ENCODE measurements around the gene ARHGEF7.

ARHGEF7 gene

DNA sequence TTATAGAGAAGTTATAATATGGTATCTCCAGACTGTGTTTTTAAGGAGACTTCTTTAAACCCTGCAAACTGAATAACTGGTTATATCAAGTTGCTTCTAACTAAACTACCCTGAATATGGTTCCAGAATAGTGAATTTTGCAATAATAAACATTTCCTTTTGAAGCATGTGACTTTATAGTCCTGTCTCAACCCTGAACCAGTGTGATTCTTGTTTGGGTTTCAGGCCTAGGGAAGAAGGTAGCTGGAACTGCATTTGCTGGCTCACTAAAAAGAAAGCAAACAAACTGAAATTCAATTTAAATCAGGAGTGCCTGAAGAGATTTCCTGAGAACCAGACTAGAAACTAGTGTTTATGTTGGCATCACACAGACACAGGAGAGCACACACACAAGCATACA is 4.9 kb downstream of the ARHGEF7 start:
- no peak for TF ChIP-seq Cebpa-rat (IDR thresholded peaks at IDR 0.05)
- peaks cover 17% of the 10 kb centered on the region for H4K20me1 ChIP-seq
- H3K9me3 ChIP-seq, result no peaks in the 10 kb centered on the region
- no peak overlapping the region for H3K4me3 ChIP-seq
- H3K27me3 ChIP-seq, result peaks cover 44% of the 10 kb centered on the region
- no peak overlapping the region for H3K9ac ChIP-seq
- no peak overlapping the region for H3K27ac ChIP-seq
- H3K4me2 ChIP-seq, result no peak overlapping the region
- H3K4me1 ChIP-seq, result peaks cover 9% of the 10 kb centered on the region; the same call in 1 of the 2 replicates
- H3K36me3 ChIP-seq, result no peaks in the 10 kb centered on the region

DNA sequence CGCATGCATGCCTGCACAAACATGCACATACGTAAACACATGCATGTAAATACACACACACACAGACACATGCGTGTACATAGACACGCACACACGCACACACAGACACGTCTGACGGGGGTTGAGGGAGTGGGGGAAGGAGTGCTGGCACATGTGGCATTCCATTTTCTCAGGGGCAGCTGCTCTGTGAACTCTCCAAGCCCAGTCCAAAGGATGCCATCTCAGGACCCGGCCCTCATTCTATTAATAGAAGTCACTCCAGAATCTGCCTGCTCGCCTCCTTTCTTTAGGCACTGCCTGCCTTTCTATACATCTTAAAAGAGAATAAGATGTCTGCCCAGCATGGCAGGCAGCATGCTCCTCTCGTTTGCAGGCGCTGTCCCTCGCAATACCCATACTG is 5.3 kb downstream of the ARHGEF7 start:
- no peak overlapping the region for H3K4me2 ChIP-seq
- H3K4me1 ChIP-seq, result peaks cover 5% of the 10 kb centered on the region; the same call in 1 of the 2 replicates
- no peak overlapping the region for H3K27ac ChIP-seq
- peaks cover 39% of the 10 kb centered on the region for H3K27me3 ChIP-seq
- H4K20me1 ChIP-seq, result peaks cover 13% of the 10 kb centered on the region
- TF ChIP-seq Cebpa-rat (IDR thresholded peaks at IDR 0.05), result no peak
- no peak overlapping the region for H3K4me3 ChIP-seq
- H3K9ac ChIP-seq, result no peak overlapping the region
- H3K36me3 ChIP-seq, result no peaks in the 10 kb centered on the region
- H3K9me3 ChIP-seq, result no peaks in the 10 kb centered on the region

DNA sequence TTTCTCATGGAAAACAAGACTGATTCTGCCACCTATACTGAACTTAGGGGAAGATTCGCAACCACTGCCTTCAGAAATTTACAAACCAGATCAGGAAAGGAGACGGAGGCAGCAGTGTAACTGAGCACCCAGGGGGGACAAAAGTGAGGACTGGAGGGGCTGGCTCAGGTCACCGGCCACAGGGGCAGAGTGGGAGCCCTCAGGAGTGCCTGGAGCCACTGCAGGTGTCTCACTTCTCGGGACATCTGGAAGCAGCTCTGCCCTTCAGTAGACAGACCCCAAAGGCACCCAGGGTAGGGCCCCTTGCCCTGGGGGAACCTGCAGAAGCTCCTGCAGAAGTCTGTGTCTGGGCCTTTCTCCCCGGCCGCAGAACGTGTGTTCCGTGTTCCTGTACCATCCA is 5.8 kb downstream of the ARHGEF7 start:
- H3K9ac ChIP-seq, result no peak overlapping the region
- H3K4me3 ChIP-seq, result no peak overlapping the region
- H3K4me2 ChIP-seq, result no peak overlapping the region
- H3K27ac ChIP-seq, result no peak overlapping the region
- H3K9me3 ChIP-seq, result no peaks in the 10 kb centered on the region
- H3K36me3 ChIP-seq, result no peaks in the 10 kb centered on the region
- TF ChIP-seq Cebpa-rat (IDR thresholded peaks at IDR 0.05), result no peak
- peaks cover 10% of the 10 kb centered on the region for H4K20me1 ChIP-seq
- H3K27me3 ChIP-seq, result peaks cover 34% of the 10 kb centered on the region
- H3K4me1 ChIP-seq, result peaks cover 2% of the 10 kb centered on the region; the same call in 1 of the 2 replicates

DNA sequence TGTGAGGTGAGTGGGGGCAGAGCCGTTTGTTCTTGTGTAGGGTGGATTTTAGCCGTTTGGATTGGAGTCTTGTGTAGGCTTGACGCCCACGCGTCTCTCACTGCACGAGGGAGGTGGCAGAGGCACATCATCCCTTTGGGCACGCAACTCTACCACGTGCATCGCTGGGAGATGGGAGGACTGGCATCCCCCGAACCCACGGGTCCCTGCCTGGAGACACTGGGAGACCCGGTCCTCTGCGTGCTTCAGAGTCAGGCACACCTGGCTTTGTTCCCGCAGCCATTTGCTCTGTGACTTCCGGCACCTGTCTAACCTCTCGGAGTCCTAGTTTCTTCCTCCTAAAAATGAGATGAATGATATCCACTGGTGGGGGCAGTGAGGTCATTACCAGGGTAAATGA is 6.4 kb downstream of the ARHGEF7 start:
- Histone ChIP-seq H3K4me2 (no peak overlapping the region), H4K20me1 (peaks cover 6% of the 10 kb centered on the region; the same call in 1 of the 2 replicates), H3K27me3 (peaks cover 28% of the 10 kb centered on the region), H3K9me3 (no peaks in the 10 kb centered on the region), H3K27ac (no peak overlapping the region), H3K36me3 (no peaks in the 10 kb centered on the region), H3K4me1 (no peaks in the 10 kb centered on the region), H3K4me3 (no peak overlapping the region), H3K9ac (no peak overlapping the region)
- TF ChIP-seq Cebpa-rat (IDR thresholded peaks at IDR 0.05), result no peak

DNA sequence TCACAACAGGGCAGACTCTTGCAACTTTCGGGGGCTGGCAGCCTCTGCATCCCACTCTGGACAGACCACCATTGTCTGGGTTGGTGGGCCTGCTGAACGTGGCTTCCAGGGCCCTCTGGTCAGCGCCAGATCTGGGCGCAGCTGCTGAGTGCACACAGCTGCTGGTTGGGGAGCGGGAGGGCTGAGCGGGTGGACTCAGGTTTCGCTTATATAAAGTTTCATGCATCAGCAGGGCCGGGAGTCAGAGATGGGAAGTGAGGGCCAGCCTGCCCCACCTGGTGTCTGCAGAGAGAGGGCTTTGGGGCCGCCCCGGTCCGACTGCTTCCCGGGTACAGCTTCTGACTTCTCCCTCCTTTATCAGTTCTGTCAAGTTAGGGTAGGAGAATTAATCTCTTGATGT is 6.9 kb downstream of the ARHGEF7 start:
- TF ChIP-seq Cebpa-rat (IDR thresholded peaks at IDR 0.05), result no peak
- Histone ChIP-seq H3K9me3 (no peaks in the 10 kb centered on the region), H3K27me3 (peaks cover 23% of the 10 kb centered on the region), H3K4me1 (no peaks in the 10 kb centered on the region), H3K9ac (no peak overlapping the region), H3K4me3 (no peak overlapping the region), H3K36me3 (no peaks in the 10 kb centered on the region), H3K27ac (no peak overlapping the region), H4K20me1 (peaks cover 6% of the 10 kb centered on the region; the same call in 1 of the 2 replicates), H3K4me2 (no peak overlapping the region)

DNA sequence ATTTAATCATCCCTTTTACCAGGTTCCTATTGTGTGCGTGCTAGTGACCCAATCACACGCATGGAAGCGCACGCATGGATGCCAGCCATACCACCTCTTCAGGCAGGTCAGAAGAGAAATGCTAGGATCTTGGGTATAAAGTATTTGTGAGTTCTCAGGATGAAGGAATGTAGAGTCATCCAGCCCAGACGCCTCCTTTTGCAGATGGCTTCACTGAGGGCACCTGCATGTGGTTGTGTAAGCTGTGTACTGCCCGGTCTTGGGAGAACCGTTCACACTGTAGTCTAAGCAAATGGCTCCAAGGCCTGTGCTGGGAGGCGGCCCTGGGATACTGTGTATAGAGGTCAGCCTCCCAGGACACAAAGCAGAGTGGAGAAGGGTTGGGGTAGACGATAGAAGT is 7.5 kb downstream of the ARHGEF7 start:
- no peak overlapping the region for H3K27ac ChIP-seq
- no peak overlapping the region for H3K4me3 ChIP-seq
- H3K9ac ChIP-seq, result no peak overlapping the region
- H3K36me3 ChIP-seq, result no peaks in the 10 kb centered on the region
- H3K4me2 ChIP-seq, result no peak overlapping the region
- no peak for TF ChIP-seq Cebpa-rat (IDR thresholded peaks at IDR 0.05)
- H4K20me1 ChIP-seq, result peaks cover 4% of the 10 kb centered on the region; the same call in 1 of the 2 replicates
- peaks cover 17% of the 10 kb centered on the region for H3K27me3 ChIP-seq
- no peaks in the 10 kb centered on the region for H3K4me1 ChIP-seq
- H3K9me3 ChIP-seq, result no peaks in the 10 kb centered on the region

DNA sequence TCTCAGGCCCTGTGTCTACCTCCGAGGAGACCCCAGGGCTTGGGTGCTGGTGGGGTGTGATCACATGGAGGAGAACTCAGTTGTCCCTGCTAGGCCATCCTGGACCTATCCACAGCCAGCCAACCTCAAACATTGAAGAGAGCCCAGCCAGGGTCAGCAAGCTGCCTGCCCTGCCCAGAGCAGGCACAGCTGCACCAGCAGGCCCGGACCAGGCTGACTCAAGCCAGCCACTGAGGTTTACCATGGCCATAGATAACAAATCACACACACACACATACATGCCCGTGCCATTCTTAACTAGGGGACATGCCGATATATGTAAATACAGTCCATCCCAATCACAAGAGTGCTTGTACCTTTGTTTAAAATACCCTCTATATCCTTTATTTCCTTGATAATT is 8.1 kb downstream of the ARHGEF7 start:
- Histone ChIP-seq H3K4me3 (no peak overlapping the region), H3K4me2 (no peak overlapping the region), H3K27me3 (peaks cover 11% of the 10 kb centered on the region), H3K4me1 (no peaks in the 10 kb centered on the region), H3K9ac (no peak overlapping the region), H3K36me3 (no peaks in the 10 kb centered on the region), H3K9me3 (no peaks in the 10 kb centered on the region), H4K20me1 (no peaks in the 10 kb centered on the region; the same call in 1 of the 2 replicates), H3K27ac (no peak overlapping the region)
- TF ChIP-seq Cebpa-rat (IDR thresholded peaks at IDR 0.05), result no peak

DNA sequence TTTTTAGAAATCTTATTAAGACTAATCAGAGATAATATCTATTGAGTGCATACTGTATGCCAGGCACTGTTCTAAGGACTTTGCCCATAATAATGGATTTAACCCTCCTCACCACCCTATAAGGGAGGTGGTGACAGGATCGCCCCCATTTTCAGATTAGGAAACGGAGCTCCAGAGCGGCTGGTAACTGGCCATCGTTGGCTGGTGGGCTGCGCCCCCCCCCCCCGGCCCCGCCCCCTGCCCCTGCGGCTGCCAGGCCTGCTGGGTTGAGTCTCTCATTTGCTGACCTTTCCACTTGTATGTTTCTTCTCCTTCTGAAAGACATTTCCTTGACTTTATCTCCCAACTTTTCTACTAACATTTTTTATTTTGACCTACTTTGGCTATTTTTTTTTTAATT is 8.5 kb downstream of the ARHGEF7 start:
- Histone ChIP-seq H3K4me1 (no peaks in the 10 kb centered on the region), H3K36me3 (no peaks in the 10 kb centered on the region), H3K4me2 (no peak overlapping the region), H3K9ac (no peak overlapping the region), H3K9me3 (no peaks in the 10 kb centered on the region), H3K4me3 (no peak overlapping the region), H3K27ac (no peak overlapping the region), H3K27me3 (peaks cover 7% of the 10 kb centered on the region), H4K20me1 (no peaks in the 10 kb centered on the region; the same call in 1 of the 2 replicates)
- no peak for TF ChIP-seq Cebpa-rat (IDR thresholded peaks at IDR 0.05)

DNA sequence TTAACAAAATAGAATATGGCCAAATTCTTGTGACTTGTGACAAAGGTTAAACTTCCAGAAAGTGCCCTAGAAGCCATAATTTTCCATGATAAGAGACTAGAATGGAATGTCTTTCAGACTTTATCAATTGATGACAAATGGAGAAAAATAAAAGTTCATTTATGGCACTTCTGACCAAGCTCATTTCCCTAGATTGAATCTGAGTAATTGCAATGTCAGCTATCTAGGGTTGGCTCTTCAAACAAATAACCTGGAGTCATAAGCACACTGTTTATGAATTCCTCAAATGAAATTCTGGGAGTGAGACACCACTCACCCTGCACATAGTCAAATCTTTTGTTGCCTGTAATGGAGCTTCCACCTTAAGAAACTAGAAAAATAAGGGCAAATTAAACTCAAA is 11.4 kb downstream of the ARHGEF7 start:
- H3K9ac ChIP-seq, result no peak overlapping the region
- TF ChIP-seq Cebpa-rat (IDR thresholded peaks at IDR 0.05), result no peak
- no peak overlapping the region for H3K4me3 ChIP-seq
- no peaks in the 10 kb centered on the region for H3K27me3 ChIP-seq
- H3K36me3 ChIP-seq, result no peaks in the 10 kb centered on the region
- H4K20me1 ChIP-seq, result no peaks in the 10 kb centered on the region
- H3K27ac ChIP-seq, result no peak overlapping the region
- H3K4me2 ChIP-seq, result no peak overlapping the region
- no peaks in the 10 kb centered on the region for H3K4me1 ChIP-seq
- no peaks in the 10 kb centered on the region for H3K9me3 ChIP-seq

DNA sequence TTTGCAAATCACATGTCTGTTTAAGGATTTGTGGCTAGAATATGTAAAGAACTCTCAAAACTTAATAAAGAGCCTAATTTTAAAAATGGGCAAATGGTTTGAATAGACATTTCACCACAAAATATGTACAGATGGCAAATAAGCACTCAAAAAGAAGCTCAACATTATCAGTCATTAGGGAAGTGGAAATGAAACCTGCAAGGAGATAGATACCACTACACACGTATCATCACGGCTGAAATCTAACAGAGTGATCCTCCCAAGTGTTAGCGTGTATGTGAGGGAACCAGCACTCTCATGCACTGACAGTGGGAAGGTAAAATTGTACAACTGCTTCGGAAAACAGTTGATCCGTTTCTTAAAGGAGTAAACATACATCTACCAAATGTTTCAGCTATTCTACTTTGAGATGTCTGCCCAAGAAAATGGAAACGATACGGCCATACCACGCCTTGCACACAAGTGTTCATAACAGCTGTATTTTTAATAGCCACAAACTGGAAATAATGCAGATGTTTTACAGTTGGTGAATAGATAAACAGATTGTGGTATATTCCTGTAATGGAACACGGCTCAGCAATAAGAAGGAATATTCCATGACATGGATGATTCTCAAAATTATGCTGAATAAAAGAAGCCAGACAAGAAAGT is 14.5 kb downstream of the ARHGEF7 start:
- Histone ChIP-seq H3K27me3 (no peaks in the 10 kb centered on the region), H3K36me3 (no peaks in the 10 kb centered on the region), H3K4me1 (no peaks in the 10 kb centered on the region), H3K4me2 (no peak overlapping the region), H3K9ac (no peak overlapping the region), H4K20me1 (no peaks in the 10 kb centered on the region), H3K9me3 (no peaks in the 10 kb centered on the region), H3K27ac (no peak overlapping the region), H3K4me3 (no peak overlapping the region)
- no peak for TF ChIP-seq Cebpa-rat (IDR thresholded peaks at IDR 0.05)

DNA sequence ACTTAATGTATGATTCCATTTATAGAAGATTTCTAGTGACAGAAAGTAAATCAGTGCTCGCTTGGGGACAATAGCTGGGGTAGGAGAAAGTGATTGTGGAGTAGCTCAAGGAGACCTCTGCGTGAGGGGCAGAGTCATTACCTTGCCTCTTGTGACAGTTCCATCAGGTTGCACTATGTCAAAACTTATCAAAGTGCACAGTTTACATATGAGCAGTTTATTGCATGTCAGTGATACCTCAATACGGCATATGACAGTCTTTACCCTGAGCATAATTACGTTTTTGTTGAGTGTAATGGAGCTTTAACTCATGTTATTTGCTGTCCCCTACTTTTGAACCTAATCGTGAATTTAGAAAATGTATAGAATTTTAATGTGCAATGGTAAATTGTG is 15.0 kb downstream of the ARHGEF7 start:
- H3K4me1 ChIP-seq, result no peaks in the 10 kb centered on the region
- H3K9me3 ChIP-seq, result no peaks in the 10 kb centered on the region
- no peak overlapping the region for H3K9ac ChIP-seq
- H3K36me3 ChIP-seq, result no peaks in the 10 kb centered on the region
- TF ChIP-seq Cebpa-rat (IDR thresholded peaks at IDR 0.05), result no peak
- no peaks in the 10 kb centered on the region for H3K27me3 ChIP-seq
- no peak overlapping the region for H3K4me3 ChIP-seq
- H3K4me2 ChIP-seq, result no peak overlapping the region
- H4K20me1 ChIP-seq, result no peaks in the 10 kb centered on the region
- H3K27ac ChIP-seq, result no peak overlapping the region
